Measurements from ENCODE around the gene PRX. TPM values are rescaled to one million over a fixed set of nuclear protein-coding genes. Genes with fewer than 3 reads are reported as not detected.

The PRX gene
- total and polyA plus RNA-seq, 9 of the 15 experiments (the other 6 are each of a cell fraction or from before 2014, with no cell fraction given) = 0.65 to 3.5 (median 1.7) TPM; not detected in 2

GRCh38 chr19:40370997-40371801 is 42.0 kb downstream of the PRX start (continued):
- TF ChIP-seq HEY1 (CRISPR knock-in tag; IDR thresholded peaks at IDR 0.05; ENCODE audit: borderline replicate concordance) (no peak), SOX6 (IDR thresholded peaks at IDR 0.05) (peak; percentile 50; the same call in 1 of the 2 replicates), HMGN3 (IDR thresholded peaks at IDR 0.05; ENCODE audit: borderline replicate concordance, extremely low read depth, insufficient read length, low read depth, low read length) (no peak), PML (IDR thresholded peaks at IDR 0.05; ENCODE audit: low read length) (no peak), TEAD4 (IDR thresholded peaks at IDR 0.05; ENCODE audit: low read length) (peak; percentile 60), TEAD4 (CRISPR knock-in tag; IDR thresholded peaks at IDR 0.05; ENCODE audit: borderline replicate concordance) (no peak), ELK1 (CRISPR knock-in tag; IDR thresholded peaks at IDR 0.05) (no peak), AFF1 (IDR thresholded peaks at IDR 0.05; ENCODE audit: low read depth in 1 of 2, partially characterized antibody in 2 of 2) (no peak), RFX7 (CRISPR knock-in tag; IDR thresholded peaks at IDR 0.05) (no peak), CCAR2 (IDR thresholded peaks at IDR 0.05; ENCODE audit: low read depth, low read length) (no peak), ARID3B (CRISPR knock-in tag; IDR thresholded peaks at IDR 0.05; ENCODE audit: borderline replicate concordance) (no peak), JUNB (CRISPR knock-in tag; conservative IDR thresholded peaks at IDR 0.05) (no peak), ATF3 (IDR thresholded peaks at IDR 0.05) (0 out of 2 replicates have a peak, but pooled peaks have one; percentile 10), ATF3 (CRISPR knock-in tag; conservative IDR thresholded peaks at IDR 0.05) (no peak), L3MBTL2 (IDR thresholded peaks at IDR 0.05) (peak; percentile 30; the same call in 1 of the 2 replicates)
